Measurements from ENCODE around the gene NOTUM.

The NOTUM gene

DNA sequence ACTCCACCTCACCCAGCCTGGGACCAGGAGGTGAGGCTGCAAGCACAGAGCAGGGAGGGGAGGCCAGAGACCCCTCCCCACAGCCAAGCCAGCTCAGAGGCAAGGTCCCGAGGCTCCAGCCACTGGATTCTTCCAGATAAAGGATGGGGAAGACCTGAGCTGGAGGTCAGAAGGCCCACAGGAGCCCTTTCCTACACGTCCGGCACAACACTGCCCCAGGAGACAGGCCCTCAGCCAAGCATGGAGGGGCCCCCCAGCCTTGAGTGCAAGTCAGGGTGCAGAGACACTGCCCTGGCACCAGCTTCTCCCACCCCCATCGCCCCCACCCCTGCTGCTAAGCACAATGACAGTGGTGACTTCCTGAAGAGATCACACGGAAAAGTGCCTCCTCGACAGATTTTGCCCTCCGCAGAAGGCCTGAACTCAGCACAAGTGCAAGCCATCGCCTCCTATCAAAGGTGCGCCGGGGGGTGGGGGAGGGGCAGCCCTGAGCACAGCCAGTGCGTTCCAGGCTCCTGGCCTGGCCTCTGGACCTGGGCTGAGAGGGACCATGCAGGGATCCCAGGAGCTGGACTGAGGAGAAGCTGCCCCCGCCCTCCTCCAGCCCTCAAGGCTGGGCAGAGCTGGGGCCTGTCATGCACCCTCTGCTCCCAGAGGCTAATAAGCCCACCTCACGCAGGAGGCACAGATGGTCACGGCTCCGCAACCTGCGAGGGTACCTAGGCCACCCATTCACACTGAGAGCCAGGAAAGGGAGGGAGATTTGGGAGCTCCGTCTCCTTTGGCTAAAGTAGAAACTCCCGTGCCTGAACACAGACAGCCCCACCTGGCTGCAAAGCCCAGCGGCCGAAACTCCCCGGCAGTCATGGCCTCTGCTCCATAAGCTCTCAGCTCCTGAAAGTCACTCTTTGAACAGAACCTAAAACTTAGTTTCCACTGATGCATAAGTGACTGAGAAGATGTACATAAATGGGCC lies 36.1 kb downstream of the NOTUM start:
- no peak overlapping the region for H3K4me3 ChIP-seq (replicated peaks; ENCODE audit: low read depth, low read length)

DNA sequence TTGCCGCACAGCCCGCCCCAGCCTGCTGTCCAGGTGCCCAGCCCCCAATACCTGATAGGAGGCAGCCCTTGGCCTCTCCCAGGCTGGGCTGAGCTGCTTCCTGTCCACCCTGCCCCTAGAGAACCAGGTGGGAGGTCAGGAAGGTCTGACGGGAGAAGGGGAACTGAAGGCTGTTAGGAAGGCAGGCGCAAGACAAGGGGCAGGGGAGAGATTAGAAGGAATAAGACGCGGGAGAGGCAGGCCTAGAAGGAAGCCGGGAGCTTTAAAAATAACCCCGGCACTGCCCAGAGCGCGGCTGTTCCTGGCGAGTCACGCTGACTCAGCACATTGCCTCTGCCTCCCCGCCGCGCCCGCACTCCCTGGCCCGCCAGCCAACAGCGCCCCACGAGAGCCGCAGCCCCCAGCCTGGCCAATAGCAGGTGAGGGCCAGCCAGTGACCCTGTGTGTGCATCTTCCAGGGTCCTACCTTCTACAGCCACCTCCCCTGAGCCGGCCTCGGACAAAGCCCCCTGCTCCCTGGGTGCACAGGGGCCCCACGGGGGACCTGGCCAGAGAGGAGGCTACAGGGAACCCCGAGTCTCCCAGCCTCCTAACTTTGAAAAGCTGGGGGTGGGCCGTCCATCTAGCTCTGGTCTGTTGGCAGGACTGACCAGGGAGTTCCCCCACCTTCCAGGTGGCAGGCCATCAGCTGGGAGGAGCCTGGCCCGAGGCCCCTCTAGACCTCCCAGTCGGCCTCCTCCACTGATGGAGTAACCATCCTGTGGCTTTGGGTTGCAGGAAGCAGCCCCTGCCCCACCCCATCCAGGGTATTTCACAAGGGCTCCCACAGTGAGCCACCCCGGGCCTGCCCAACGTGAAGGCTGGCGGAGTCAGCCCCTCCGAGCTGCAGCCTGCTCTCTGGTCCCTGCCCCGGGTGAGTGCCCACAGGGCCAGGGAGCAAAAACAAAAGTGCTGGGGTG lies 37.4 kb downstream of the NOTUM start:
- TF ChIP-seq, protein P1, sequence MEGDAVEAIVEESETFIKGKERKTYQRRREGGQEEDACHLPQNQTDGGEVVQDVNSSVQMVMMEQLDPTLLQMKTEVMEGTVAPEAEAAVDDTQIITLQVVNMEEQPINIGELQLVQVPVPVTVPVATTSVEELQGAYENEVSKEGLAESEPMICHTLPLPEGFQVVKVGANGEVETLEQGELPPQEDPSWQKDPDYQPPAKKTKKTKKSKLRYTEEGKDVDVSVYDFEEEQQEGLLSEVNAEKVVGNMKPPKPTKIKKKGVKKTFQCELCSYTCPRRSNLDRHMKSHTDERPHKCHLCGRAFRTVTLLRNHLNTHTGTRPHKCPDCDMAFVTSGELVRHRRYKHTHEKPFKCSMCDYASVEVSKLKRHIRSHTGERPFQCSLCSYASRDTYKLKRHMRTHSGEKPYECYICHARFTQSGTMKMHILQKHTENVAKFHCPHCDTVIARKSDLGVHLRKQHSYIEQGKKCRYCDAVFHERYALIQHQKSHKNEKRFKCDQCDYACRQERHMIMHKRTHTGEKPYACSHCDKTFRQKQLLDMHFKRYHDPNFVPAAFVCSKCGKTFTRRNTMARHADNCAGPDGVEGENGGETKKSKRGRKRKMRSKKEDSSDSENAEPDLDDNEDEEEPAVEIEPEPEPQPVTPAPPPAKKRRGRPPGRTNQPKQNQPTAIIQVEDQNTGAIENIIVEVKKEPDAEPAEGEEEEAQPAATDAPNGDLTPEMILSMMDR (IDR thresholded peaks at IDR 0.05; ENCODE audit: low read length, missing control alignments): no peak
- H3K4me3 ChIP-seq (replicated peaks; ENCODE audit: low read depth, low read length): peak overlapping the region; percentile 52
- DNase-seq (ENCODE audit: low read depth): peak; percentile 85

More for the DNA sequence above, 36.1 kb downstream of the NOTUM start:
- DNase-seq (ENCODE audit: low read depth): no peak
- TF ChIP-seq, protein P1 (IDR thresholded peaks at IDR 0.05; ENCODE audit: low read length, missing control alignments): no peak

DNA sequence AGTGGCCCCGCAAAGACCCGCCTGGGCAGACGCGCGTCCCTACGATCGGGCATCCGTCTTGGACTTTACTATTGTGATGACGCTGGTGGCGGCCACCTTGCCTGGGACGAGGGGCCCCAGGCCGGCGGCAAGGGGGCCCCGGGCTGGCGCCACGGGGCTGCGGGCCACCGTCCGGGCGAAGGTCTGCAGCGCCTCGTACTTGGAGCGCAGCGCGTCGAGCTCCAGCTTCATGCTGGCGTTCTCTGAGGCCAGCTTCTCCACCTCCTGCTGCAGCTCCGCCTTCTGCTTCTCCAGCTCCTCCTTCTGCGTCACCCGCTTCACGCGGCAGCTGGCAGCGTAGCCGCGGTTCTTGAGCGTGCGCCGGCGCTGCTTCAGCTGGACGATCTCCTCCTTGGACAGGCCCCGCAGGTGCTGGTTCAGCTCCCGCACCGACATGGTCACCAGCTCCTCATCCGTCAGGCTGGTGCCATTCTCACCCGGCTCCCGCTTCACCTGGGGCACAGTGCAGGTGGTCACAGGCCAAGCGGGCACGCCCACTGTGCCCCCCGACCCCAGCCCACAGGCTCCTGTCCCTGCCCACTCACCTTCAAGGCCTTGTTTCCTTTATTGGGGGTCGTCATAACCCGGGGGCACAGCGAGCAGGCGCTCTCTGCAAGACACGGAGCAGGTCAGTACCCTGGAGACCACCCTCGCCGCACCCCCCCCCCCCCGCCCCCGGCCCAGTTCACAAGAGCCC lies 38.3 kb downstream of the NOTUM start:
- no peak for DNase-seq (ENCODE audit: low read depth)
- TF ChIP-seq, protein P1 (IDR thresholded peaks at IDR 0.05; ENCODE audit: low read length, missing control alignments): no peak
- peak overlapping the region; percentile 52 for H3K4me3 ChIP-seq (replicated peaks; ENCODE audit: low read depth, low read length)

DNA sequence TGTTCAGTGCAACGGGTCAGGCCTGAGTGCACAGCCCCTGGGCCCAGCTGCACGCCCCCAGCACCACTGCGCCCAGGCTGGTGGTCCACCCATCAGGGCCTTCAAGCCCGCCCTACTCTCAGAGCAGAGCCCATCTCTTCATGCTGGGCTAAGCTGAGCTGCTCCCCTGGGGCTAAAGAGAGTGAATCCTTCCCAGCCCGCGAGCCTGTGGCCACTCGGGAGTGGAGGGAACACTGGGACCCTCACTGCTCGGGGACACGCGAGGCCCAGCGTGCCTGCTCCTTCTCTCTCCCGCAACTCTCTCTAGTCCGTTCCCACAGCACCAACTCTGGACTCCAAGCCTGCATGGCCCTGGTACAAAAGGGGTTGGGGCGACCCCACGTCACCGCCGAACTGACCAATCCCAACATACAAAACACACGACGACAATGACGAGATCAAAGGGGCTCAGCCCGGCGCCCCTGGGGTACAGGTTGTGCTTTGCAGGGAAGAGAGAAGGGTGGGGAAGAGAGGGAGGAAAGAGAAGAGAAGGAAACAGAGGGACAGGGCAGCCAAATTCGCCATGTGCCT lies 38.9 kb downstream of the NOTUM start:
- TF ChIP-seq, protein P1 (IDR thresholded peaks at IDR 0.05; ENCODE audit: low read length, missing control alignments): no peak
- H3K4me3 ChIP-seq (replicated peaks; ENCODE audit: low read depth, low read length): no peak overlapping the region
- DNase-seq (ENCODE audit: low read depth): no peak

DNA sequence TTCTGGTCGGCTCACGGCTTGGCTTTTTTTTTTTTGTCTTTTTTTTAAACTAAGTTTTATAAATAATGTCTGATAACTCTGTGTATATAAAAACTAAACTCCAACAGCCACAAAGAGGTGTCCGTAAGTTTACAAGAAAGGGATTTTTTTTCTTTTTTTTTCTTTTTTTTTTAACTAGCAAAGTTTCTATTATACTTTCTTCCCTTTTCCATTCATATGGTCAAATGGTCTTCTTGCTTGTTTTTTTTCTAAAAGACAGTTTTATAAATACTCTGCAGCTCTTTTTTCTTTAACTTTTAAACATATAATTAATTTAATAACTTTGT lies 39.5 kb downstream of the NOTUM start:
- H3K4me3 ChIP-seq (replicated peaks; ENCODE audit: low read depth, low read length): no peak overlapping the region
- no peak for DNase-seq (ENCODE audit: low read depth)
- TF ChIP-seq, protein P1 (IDR thresholded peaks at IDR 0.05; ENCODE audit: low read length, missing control alignments): no peak
